Fibroblast of the aortic adventitia (primary cell): ENCODE measurements around the gene TOR3A. TPM values are rescaled to one million over a fixed set of nuclear protein-coding genes. Genes with fewer than 3 reads are reported as not detected.

Source experiments
- DNase-seq: peaks from one replicate; pipeline ENCODE4 v3.0.0-alpha.2; 2010; ENCODE audit warnings: low read depth
- H3K4me3 ChIP-seq: 2 replicates; pipeline ENCODE4 v1.5.1; 2011; ENCODE audit warnings: low read depth, mild to moderate bottlenecking, control low read depth, low read length, moderate library complexity
- total RNA-seq: library from RNA; depleted of rRNA; stranded (reverse); fragments of >200 nt; gene quantifications from 2 replicates; pipeline ENCODE4 v1.2.3, GENCODE V29; 2012; ENCODE audit warnings: low replicate concordance
- TF ChIP-seq, protein P1 (sequence below): IDR thresholded peaks from 2 replicates; pipeline ENCODE4 v1.5.1; 2011; ENCODE audit warnings: mild to moderate bottlenecking, low read length, control low read depth, inconsistent platforms; ENCODE audit not compliant: insufficient read depth

The TOR3A gene
- total RNA-seq, 1 donor = 32.5 TPM

DNA sequence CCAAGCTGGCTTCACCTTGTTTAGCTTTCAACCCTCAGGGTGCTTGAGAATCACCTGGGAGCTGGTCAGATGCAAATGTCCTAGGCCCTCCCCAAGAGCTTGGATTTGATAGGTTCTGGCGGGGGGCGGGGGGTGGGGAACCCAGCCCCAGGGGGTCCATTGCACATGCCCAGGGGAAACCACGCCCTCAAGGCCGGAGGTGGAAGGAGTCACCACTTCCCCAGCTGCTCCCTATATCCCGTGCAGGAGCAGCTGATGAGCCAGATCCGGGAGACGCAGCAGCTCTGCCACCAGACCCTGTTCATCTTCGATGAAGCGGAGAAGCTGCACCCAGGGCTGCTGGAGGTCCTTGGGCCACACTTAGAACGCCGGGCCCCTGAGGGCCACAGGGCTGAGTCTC is 5.8 kb downstream of the TOR3A start:
- DNase-seq = no peak
- TF ChIP-seq, protein P1, sequence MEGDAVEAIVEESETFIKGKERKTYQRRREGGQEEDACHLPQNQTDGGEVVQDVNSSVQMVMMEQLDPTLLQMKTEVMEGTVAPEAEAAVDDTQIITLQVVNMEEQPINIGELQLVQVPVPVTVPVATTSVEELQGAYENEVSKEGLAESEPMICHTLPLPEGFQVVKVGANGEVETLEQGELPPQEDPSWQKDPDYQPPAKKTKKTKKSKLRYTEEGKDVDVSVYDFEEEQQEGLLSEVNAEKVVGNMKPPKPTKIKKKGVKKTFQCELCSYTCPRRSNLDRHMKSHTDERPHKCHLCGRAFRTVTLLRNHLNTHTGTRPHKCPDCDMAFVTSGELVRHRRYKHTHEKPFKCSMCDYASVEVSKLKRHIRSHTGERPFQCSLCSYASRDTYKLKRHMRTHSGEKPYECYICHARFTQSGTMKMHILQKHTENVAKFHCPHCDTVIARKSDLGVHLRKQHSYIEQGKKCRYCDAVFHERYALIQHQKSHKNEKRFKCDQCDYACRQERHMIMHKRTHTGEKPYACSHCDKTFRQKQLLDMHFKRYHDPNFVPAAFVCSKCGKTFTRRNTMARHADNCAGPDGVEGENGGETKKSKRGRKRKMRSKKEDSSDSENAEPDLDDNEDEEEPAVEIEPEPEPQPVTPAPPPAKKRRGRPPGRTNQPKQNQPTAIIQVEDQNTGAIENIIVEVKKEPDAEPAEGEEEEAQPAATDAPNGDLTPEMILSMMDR = no peak
- H3K4me3 ChIP-seq = no peak overlapping the region

DNA sequence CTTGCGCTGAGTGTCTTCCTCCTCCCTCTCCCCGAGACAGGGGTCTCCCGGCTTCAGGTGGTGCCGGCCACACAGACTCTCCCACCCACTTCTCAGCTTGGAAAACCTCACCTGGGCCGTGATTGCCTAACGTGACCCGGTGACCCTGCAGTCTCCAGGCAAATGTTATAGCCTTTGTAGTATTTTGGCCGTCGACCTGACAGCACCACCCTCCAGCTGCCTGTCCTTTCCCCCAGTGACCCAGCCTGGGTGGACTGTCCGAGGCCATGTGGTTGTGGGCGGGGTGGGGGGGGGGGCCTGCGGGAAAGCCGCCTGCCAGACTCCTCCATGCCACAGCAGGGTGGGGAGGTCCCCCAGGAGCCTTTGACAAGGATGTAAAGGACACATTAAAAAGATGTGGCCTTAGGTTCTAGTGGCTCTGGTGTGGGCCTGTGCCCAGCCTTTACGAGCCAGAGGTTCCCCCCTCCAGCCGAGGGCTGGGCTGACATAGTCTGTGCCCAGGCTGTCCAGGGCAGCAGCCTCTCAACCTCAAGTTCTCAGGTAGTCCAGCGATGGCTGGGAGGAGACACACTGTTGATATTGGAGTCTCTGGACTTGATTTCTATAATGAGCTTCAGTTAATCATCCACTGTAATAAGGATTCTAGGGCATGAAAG is 8.1 kb downstream of the TOR3A start:
- no peak for DNase-seq
- TF ChIP-seq, protein P1 = no peak

DNA sequence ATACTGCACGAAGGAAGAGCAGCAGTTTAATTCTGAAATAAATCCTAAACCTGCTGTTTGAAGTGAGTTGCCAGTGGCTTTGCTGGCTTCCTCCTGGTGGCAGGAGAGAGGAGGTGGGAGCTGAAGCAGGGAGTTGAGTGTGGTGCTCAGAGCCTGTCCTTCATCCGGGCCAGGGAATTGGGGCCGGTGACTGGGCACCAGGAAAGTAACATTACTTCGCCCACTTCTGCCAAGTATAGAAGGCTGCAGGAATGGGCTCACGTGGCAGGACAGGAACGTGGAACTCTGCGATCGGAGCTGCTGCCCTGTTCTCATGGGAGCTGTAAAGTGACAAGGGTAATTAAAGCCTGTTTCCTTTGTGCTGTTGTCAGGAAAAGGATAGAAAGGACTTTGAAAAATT is 8.7 kb downstream of the TOR3A start:
- TF ChIP-seq, protein P1 = peak; percentile 38
- H3K4me3 ChIP-seq = no peak overlapping the region
- DNase-seq = peak; percentile 19

More for the DNA sequence above, 8.1 kb downstream of the TOR3A start:
- no peak overlapping the region for H3K4me3 ChIP-seq

DNA sequence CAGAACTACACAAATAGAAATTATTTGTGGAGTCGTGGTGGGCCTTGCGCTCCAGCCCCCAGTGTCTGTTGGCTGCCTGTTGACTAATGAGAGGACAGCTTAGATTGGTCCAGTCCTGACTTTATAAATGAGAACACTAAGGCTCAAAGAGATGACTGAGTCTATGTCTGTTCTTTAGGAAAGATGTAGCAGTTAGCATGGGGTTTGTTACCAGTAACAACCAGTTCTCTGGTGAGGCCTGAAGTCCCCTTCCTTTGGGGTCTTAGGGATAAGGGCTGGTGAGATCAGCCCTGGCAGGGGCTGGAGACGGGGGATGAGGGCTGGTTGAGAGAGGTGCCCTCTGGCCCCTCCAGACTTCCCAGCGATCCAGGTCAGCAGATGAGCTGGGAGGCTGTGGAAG is 9.1 kb downstream of the TOR3A start:
- TF ChIP-seq, protein P1 = no peak
- DNase-seq = no peak
- no peak overlapping the region for H3K4me3 ChIP-seq

DNA sequence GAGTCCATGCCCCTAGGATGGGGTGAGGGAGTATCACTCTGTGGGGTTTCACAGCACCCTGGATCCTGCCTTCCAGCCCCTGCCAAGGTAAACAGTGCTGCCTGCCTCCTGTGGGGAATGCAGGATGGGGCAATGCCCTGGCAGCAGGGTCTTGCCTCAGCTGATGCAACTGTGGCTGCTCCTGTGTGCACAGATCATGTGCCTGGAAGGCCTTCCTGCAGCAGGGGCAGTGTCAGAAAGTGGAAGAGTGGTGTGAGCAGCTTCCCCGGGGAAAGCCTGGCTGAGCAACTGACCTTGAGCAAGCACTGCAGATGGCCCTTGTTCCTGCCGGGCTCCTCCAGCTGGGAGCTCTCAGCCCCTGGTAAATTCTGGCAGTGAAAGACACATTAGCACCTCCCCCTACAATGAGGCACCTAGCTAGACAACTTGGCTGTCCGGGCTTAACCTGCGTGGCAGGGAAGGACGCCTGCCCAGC is 9.9 kb downstream of the TOR3A start:
- DNase-seq = peak; percentile 94
- no peak overlapping the region for H3K4me3 ChIP-seq
- TF ChIP-seq, protein P1 = no peak

DNA sequence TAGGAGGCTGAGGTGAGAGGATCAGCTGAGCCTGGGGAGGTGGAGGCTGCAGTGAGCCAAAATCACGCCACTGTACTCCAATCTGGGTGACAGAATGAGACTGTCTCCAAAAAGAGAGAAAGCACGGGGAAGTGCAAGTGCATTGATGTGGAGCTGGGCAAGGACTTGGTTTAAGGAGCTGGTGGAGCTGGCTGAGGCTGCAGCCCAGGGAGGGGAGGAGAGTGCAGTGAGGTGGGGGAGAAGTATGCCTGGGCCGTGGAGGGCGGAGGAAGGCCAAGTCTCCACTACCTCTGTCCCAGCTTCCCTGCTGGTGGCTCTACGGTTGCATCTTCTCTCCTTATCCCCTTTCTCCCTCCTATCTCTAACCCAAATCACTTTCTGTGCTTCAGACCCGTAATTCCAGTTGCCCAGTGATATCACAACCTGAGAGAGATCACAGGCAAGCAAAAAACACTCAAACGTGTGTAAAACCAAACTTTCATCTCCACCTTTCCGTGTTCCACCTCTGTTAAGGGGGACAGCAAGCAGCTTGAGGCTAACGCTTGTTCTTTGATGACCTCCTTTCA is 11.1 kb downstream of the TOR3A start:
- TF ChIP-seq, protein P1 = no peak
- DNase-seq = no peak
- H3K4me3 ChIP-seq = no peak overlapping the region
